Activated CD8-positive, alpha-beta memory T cell treated with anti-CD3 and anti-CD28 coated beads, Interleukin-2, amount 50 U/mL, for 24 hours (primary cell): ENCODE data around the gene CIZ1.

ENCODE experiments used
- DNase-seq: peaks from one replicate; pipeline ENCODE4 v3.0.0-alpha.2; 2020; ENCODE audit errors: extremely low read depth

CIZ1 gene

DNA sequence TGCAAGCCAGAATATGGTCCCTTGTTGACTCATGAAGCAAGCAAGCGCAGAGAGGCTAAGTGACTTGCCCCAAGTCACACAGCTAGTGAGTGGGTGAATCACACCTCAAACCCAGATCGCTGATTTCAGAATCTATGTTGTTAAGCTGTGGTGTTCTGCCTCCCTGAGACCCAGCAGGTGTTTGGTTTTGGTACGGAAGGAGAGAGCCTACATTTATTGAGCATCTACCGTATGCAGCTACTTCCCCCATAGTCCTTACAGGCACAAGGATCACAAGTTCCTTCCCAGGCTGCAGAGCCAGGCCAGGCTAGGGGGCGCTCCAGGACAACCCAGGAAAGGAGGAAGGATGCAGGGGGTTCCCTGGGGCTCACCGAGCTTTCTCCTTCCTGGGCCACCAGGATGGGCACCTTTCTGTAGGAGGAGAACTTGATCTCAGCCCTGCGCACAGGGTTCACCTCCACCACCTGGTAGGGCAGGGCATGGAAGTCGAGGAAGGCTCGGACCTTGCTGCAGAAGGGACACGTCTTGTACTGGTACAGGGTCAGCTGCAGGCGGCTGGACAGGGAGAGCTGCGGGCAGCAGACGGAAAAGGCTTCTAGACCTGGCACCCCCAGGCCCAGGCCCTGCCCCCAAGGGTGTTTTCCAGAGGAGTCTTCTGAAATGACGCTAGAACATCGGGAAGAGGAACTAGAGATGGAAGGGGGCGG is 66.3 kb downstream of the CIZ1 start:
- DNase-seq: no peak

DNA sequence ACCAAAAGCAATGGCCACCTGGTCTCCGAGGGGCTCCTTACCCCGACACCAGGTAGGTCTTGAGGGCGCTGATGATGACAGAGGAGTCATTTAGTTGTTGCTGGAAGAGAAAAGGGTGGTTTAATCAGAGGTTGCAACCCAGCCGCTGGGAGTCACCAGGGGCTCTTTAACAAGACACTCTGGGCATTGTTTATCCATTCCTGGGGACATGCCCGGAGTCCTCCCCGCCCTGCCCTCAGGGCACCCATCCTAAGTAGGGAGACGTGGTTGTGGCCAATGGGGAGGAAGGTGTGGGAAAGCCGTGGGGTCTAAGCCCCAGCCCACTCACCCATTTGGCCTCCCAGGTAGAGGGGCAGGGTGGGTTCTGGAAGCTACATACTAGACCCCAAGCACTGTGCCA is 66.9 kb downstream of the CIZ1 start:
- DNase-seq: no peak

DNA sequence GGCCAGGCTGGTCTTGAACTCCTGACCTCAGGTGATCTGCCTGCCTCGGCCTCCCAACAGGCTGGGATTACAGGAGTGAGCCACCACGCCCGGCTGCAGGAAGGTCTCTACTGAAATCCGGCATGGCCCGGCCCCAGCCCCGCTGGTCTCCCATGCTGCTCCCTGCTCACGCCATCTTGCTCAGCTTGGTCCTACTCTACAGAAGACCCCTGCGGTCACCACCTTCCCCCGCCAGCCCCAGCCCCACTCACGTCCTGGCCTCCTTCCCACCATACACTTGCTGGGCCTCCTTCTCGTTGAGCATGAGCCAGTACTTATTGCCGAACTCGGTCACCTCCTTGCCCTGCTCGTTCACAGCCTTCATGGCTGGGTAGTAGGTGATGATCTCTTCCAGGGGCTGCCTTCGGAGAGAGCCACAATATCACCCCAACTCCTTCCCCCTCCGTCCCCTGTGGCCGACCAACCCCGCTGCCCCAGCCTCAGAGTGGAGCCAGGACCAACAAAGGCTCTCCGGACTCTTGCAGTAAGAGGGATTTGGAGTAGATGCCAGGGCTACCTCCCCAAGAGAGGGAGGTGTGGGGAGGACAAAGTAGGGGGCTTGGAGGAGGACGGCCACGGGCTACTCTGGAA is 67.8 kb downstream of the CIZ1 start:
- DNase-seq: no peak

DNA sequence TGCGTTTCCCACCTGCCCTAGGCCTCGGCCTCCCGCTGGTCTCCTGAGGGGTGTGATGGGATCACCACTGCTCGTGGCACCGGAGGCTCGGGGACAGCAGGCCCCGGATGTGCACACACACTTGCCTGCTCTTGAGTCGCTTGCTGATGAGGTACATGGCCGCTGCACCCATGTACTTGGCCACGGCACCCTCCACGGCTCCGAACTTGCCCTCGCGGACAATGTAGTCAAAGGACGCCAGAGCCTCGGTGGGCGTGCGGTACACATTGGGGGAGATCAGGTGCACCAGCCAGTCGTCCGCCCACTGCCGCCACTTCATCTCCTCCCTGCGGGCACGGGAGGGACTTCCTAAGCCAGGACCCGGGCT is 68.6 kb downstream of the CIZ1 start:
- DNase-seq: no peak

DNA sequence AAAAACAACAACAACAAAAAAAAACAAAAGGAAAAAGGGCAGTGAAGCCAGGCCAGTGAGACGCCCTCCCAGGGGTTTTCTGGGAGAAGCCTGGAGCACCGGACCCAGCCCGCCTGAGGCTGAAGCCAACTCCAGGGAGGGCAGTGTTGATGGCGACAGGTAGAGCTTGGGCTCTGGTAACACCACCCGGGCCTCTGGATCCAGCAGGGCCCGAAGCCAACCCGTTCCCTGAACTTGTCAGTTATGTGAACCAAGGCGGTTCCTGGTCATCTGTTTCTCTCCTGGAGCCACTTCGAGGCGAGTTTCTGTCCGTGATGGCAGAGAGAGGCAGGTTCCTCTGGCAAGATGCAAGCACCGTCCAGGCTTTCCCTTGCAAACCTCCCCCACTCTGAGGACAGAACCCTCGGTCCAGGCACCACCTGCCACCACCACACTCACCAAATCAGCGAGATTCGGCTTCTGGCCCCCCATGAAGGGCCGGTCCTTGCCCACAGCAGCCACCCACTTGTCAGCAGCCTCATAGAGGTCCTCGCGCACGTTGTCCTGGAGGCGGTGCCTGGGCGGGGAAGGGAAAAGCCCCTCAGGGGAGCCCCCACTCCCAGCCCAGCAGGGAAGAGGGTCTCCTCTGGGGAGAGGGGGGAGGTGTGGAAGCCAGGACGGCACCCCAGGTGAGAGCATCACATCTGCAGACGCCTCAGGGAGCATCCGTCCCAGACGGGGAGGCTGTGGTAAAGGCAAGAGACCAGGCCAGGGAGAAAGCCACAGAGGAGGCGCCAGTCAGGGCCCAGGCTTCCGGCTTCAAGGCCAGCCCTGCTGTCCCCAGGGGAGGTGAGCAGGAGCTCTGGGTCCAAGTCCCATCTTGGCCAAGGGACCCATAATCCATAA is 69.2 kb downstream of the CIZ1 start:
- DNase-seq: no peak

DNA sequence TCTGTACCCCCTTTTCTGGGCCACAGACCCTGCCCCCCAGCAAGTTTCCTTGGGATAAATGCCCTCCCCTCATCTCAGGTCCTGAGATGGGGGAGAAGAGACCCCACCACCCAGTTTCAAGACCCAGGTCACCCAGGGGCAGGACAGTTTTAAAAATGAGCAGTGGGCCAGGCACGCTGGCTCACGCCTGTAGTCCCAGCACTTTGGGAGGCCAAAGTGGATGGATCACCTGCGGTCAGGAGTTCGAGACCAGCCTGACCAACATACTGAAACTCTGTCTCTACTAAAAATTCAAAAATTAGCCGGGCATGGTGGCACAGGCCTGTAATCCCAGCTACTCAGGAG is 69.9 kb downstream of the CIZ1 start:
- no peak for DNase-seq

DNA sequence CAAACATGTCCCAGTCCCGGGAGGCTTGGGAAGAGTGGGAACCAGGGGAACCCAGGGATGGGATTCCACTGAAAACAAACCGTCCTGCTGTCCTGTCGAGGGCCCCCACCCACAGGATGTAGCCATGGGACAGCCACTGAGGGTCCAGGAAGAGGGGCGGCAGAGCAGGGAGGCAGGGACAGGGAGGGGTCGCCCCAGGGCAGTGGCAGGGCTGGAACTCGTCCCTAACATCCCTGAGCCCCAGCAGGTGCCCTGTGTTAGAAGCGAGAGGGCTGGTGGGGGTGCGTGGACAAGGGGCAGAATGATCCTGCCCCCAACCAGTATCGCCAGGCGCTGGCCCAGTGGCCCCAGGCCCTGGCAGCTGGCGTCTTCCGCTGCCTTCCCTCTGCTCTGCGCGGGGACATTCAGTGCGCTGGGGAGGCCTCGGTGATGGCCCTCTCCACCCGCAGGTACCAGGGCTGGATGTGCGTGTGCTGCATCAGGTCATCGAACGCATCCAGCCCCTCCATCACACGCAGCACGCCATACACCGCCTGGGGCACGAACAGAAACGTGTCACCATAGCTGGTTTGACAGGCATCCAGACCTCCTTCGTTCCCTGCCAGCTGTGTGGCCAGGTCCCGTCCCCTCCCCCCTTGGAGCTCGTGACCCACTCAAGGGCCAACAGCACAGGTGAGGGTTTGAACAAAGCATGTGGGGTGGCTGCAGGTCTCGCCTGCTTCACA is 70.5 kb downstream of the CIZ1 start:
- DNase-seq: no peak

DNA sequence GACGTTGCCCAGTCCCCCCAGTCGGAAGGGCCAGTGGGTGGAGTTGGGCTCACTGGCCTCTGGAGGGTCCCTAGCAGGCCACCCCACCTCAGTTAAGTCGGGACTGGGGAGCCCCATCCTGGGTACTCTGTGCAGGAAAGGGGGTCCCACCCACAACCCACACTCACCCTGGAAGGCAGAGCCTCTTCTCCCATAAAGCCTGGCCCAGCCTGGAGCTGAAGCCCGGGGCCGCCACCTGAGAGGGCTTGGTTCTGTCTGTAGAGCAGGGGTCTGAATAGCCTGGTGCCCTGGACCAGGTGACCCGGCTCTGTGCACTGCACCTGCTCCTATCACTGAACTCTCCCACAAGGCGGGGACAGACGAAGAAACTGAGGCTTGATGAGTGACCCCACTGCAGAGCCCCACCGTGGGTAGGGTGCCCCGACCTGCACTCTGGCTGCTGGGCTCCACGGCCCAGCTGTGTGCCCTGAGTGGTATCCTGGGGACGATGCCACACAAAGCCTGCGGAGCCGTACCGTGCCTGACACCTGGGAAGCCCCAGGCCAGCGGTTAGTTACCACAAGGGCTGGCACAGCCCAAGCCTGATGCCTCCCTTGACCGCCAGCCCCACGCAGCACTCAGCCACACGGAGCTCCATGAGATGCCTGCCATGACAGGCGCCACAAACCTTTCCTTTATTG is 71.2 kb downstream of the CIZ1 start:
- no peak for DNase-seq

DNA sequence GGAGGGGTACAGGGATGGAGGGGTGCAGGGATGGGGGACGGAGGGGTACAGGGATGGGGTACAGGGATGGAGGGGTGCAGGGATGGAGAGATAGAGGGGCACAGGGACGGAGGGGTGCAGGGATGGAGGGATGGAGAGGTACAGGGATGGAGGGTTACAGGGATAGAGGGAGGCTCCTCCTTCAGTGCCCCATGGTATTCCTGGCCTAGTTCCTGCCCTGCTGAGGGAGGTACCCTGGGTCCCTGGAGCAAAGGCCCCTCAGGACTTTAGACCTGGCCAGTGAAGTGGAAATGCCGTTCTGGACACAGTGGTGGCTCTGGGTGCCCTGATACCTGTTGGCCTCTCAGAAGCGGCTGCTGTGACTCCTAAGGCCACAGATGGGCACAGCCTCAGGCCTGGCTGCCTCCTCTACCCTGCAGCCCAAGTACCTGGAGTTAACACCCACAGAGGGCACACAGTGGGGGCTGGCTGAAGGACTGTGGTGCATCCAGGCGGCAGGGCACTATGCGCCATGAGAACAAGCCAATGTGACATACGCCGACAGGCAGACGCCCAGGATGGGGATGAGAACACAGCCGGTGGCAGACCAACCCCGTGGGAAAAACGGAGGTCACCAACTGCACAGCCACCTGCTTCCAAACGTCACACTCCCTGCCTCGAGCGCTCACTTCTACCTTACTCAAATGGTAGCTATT is 72.3 kb downstream of the CIZ1 start:
- DNase-seq: no peak

DNA sequence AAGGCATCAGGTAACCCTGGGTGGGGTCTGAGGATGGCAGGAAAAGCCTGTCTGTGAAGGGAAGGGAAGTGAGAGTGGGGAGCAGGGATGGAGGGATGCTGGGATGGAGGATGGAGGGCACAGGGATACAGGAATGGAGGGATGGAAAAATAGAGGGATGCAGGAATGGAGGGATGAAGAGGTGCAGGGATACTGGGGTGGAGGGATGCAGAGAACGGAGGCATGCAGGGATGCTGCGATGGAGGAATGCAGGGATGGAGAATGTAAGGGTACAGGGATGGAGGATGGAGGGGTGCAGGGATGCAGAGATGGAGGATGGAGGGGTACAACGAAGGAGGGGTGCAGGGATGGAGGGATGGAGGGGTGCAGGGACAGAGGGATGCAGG is 72.9 kb downstream of the CIZ1 start:
- no peak for DNase-seq

DNA sequence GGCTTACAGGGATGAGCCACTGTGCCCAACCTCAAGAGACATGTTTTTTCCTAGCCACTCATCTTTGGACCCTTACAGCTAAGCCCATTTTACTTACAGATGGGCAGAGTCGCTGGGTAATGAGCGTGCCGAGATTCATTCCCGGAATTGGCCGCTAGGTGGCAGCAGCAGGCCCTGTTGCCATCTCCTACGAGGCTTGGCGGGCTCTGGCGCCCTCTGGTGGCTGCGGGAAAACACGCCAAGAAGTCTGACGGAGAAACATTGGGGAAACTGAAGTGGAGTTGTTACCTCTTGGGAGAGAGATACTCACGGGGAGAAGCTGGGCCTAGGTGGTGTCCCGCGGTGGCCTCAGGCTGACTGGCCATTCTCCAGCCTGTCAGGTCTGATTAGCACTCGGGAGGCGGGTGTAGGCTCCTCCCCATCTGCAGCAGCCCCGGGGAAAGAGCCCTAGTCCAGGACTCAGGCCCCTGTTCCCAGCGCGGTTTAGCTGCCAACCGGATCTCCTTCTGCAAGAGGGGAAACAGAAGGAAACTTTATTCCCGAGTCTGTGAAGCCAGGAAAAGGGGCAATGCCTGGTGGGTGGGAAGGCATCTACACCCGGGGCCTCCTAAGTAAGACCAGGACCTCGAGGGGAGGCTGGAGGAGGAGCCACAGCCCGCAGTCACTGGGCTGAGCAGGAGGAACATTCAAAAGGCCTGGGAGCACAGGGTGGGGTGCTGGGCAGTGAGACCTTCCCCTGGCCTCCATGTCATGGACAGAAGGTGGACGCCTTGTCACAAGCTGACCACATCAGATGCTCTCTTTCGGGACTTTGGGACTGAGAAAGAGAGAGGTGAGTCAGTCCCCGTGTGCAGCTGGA is 73.5 kb downstream of the CIZ1 start:
- peak; percentile 95 for DNase-seq

DNA sequence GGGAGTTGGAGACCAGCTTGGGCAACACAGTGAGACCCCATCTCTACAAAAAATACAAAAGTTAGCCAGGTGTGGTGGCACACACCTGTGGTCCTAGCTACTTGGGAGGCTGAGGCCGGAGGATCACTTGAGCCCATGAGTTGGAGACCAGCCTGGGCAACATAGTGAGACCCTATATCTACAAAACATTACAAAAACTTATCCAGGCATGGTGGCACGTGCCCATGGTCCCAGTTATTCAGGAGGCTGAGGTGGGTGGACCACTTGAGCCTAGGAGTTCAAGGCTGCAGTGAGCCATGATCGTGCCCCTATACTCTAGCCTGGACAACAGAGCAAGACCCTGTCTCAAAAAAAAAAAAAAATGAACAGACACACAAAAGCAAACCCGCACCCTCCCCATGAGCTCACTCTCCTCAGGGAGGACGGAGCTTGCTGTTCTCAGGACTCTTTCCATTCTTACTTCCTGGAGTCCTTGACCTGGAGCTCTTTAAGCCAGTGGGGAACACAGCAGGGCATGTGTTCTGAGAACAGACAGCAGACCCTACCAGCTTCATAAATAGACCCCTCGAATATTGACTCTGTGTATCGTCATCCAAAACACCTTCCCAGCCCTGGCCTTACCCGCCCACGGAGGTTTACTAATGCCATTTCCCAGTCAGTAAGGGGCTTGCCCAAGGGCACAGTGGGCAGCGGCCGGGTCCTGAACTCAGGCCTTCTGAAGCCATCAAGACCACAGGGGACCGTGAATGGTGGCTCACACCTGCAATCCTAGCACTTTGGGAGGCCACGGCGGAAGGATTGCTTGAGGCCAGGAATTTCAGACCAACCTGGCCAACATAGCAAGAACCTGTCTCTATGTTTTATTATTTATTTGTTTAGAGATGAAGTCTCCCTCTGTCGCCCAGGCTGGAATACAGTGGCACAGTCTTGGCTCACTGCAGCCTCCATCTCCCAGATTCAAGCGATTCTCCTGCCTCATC is 75.0 kb downstream of the CIZ1 start:
- no peak for DNase-seq
